Natural killer cell treated with Interleukin-12 subunit alpha and Interleukin-12 subunit beta and Interleukin-15 and Interleukin-18, amount 100 ng/mL, for 72 hours (primary cell): ENCODE measurements around the gene PDK4. TPM values are rescaled to one million over a fixed set of nuclear protein-coding genes. Genes with fewer than 3 reads are reported as not detected.
A peak's percentile ranks its signal among the peaks of the same experiment; 100 is the strongest.
"Not testable (repeated sequence)": the region's sequence is repeated elsewhere in the genome, so short reads cannot be mapped to it uniquely, and the experiment has no call there.

ENCODE experiments used
- ATAC-seq, 2 donors: fragments of 150-1000 bp; cut with Tn5 transposase in 1 of 2; sonication (Bioruptor Pico), chemical (Tn5 transposase) in 1 of 2; 2 replicates each; pipeline ENCODE4 v1.10.0; 2021
- DNase-seq: peaks from one replicate; pipeline ENCODE4 v3.0.0; 2022; ENCODE audit warnings: low spot score
- H3K27ac Mint-ChIP-seq, 2 donors: 1 replicate in 1 of 2; 2 replicates in 1 of 2; pipeline ENCODE4 v1.8.0; 2022; ENCODE audit warnings: mixed read lengths in 2 of 2, mild to moderate bottlenecking in 1 of 2, moderate library complexity in 1 of 2
- H3K27me3 Mint-ChIP-seq, 2 donors: 1 replicate in 1 of 2; 2 replicates in 1 of 2; pipeline ENCODE4 v1.8.0; 2022; ENCODE audit warnings: mixed read lengths in 2 of 2
- H3K36me3 Mint-ChIP-seq: one replicate; pipeline ENCODE4 v1.8.0; 2022; ENCODE audit warnings: mixed read lengths
- H3K4me1 Mint-ChIP-seq, 2 donors: 1 replicate in 1 of 2; 2 replicates in 1 of 2; pipeline ENCODE4 v1.8.0; 2022; ENCODE audit warnings: low read depth in 2 of 2, mixed read lengths in 2 of 2, mild to moderate bottlenecking in 1 of 2
- H3K4me3 Mint-ChIP-seq: one replicate; pipeline ENCODE4 v1.8.0; 2022; ENCODE audit warnings: mixed read lengths
- H3K9me3 Mint-ChIP-seq: 2 replicates; pipeline ENCODE4 v1.8.0; 2022; ENCODE audit warnings: mixed read lengths
- total RNA-seq, 2 donors: library from RNA; stranded (reverse); gene quantifications; one replicate each; pipeline ENCODE4 v1.2.3, GENCODE V29; 2022

PDK4 gene
- total RNA-seq, 2 donors from 2014 or later, result 0.33 TPM; not detected in 1

GRCh38 chr7:95619921-95620320 lies 23.6 kb upstream of the PDK4 start:
- H3K4me1 Mint-ChIP-seq, result peaks cover 0 to 6% of the 10 kb centered on the region in 2 donors
- peaks cover 13% of the 10 kb centered on the region for H3K36me3 Mint-ChIP-seq
- peaks cover 6% of the 10 kb centered on the region for H3K9me3 Mint-ChIP-seq
- ATAC-seq (no peak), DNase-seq (no peak)
- H3K27me3 Mint-ChIP-seq, result peaks cover 2 to 6% of the 10 kb centered on the region in 2 donors
- no peak overlapping the region for H3K4me3 Mint-ChIP-seq
- H3K27ac Mint-ChIP-seq, result no peak overlapping the region

- no peak for DNase-seq
- peaks cover 0 to 6% of the 10 kb centered on the region in 2 donors for H3K4me1 Mint-ChIP-seq
- H3K4me3 Mint-ChIP-seq, result no peak overlapping the region
- H3K36me3 Mint-ChIP-seq, result peaks cover 16% of the 10 kb centered on the region
- H3K27ac Mint-ChIP-seq, result no peak overlapping the region
- H3K27me3 Mint-ChIP-seq, result peaks cover 2 to 6% of the 10 kb centered on the region in 2 donors
- H3K9me3 Mint-ChIP-seq, result peaks cover 7% of the 10 kb centered on the region
- no peak for ATAC-seq
Observed at GRCh38 chr7:95619517-95619916, 23.2 kb upstream of the PDK4 start.

- Mint-ChIP-seq H3K27ac (no peak overlapping the region), H3K9me3 (peaks cover 12% of the 10 kb centered on the region), H3K27me3 (no peaks in the 10 kb centered on the region), H3K36me3 (peaks cover 29% of the 10 kb centered on the region), H3K4me1 (peaks cover 19 to 22% of the 10 kb centered on the region in 2 donors), H3K4me3 (no peak overlapping the region)
- DNase-seq (no peak), ATAC-seq (no peak)
Observed at GRCh38 chr7:95614442-95614940, 18.2 kb upstream of the PDK4 start.

- ATAC-seq (no peak), DNase-seq (no peak)
- Mint-ChIP-seq H3K4me3 (no peak overlapping the region), H3K4me1 (peaks cover 44 to 51% of the 10 kb centered on the region in 2 donors), H3K36me3 (peaks cover 29% of the 10 kb centered on the region), H3K27me3 (no peaks in the 10 kb centered on the region), H3K27ac (peak overlapping the region in 1 of 2 donors; percentile 92), H3K9me3 (peaks cover 12% of the 10 kb centered on the region)
Observed at GRCh38 chr7:95611224-95611623, 14.9 kb upstream of the PDK4 start.

GRCh38 chr7:95609277-95609971 lies 13.1 kb upstream of the PDK4 start:
- Mint-ChIP-seq H3K4me1 (peaks cover 46 to 54% of the 10 kb centered on the region in 2 donors), H3K27ac (peak overlapping the region; percentile 79 to 92), H3K9me3 (peaks cover 4% of the 10 kb centered on the region), H3K4me3 (peak overlapping the region; percentile 80), H3K36me3 (peaks cover 12% of the 10 kb centered on the region), H3K27me3 (no peaks in the 10 kb centered on the region)
- ATAC-seq, result no peak
- no peak for DNase-seq

- peak; percentile 83 for DNase-seq
- H3K27me3 Mint-ChIP-seq, result no peaks in the 10 kb centered on the region
- H3K9me3 Mint-ChIP-seq, result no peaks in the 10 kb centered on the region
- H3K4me1 Mint-ChIP-seq, result peaks cover 46 to 54% of the 10 kb centered on the region in 2 donors
- peak; percentile 92 to 95 for ATAC-seq
- peak overlapping the region; percentile 80 for H3K4me3 Mint-ChIP-seq
- peaks cover 3% of the 10 kb centered on the region for H3K36me3 Mint-ChIP-seq
- peak overlapping the region; percentile 79 to 92 for H3K27ac Mint-ChIP-seq
Observed at GRCh38 chr7:95608359-95609173, 12.2 kb upstream of the PDK4 start.

GRCh38 chr7:95607561-95607960 lies 11.2 kb upstream of the PDK4 start:
- no peaks in the 10 kb centered on the region for H3K27me3 Mint-ChIP-seq
- H3K36me3 Mint-ChIP-seq, result no peaks in the 10 kb centered on the region
- no peaks in the 10 kb centered on the region for H3K9me3 Mint-ChIP-seq
- peaks cover 46 to 54% of the 10 kb centered on the region in 2 donors for H3K4me1 Mint-ChIP-seq
- peak overlapping the region; percentile 79 to 92 for H3K27ac Mint-ChIP-seq
- DNase-seq (no peak), ATAC-seq (no peak)
- no peak overlapping the region for H3K4me3 Mint-ChIP-seq

- Mint-ChIP-seq H3K4me3 (no peak overlapping the region), H3K27ac (no peak overlapping the region), H3K4me1 (peaks cover 34 to 43% of the 10 kb centered on the region in 2 donors), H3K9me3 (no peaks in the 10 kb centered on the region), H3K36me3 (no peaks in the 10 kb centered on the region), H3K27me3 (peaks cover 0 to 6% of the 10 kb centered on the region in 2 donors)
- ATAC-seq, result no peak
- DNase-seq, result no peak
Observed at GRCh38 chr7:95605275-95605674, 9.0 kb upstream of the PDK4 start.

- not testable (repeated sequence) for DNase-seq, H3K4me3 Mint-ChIP-seq, H3K27me3 Mint-ChIP-seq, H3K9me3 Mint-ChIP-seq, ATAC-seq, H3K27ac Mint-ChIP-seq, H3K36me3 Mint-ChIP-seq
- H3K4me1 Mint-ChIP-seq, result peaks cover 30 to 38% of the 10 kb centered on the region in 2 donors
Observed at GRCh38 chr7:95604811-95605210, 8.5 kb upstream of the PDK4 start.

- H3K36me3 Mint-ChIP-seq, ATAC-seq, H3K9me3 Mint-ChIP-seq, DNase-seq, H3K4me3 Mint-ChIP-seq, H3K27me3 Mint-ChIP-seq, H3K27ac Mint-ChIP-seq: not testable (repeated sequence)
- H3K4me1 Mint-ChIP-seq, result peaks cover 26 to 34% of the 10 kb centered on the region in 2 donors
Observed at GRCh38 chr7:95604397-95604796, 8.1 kb upstream of the PDK4 start.

- no peaks in the 10 kb centered on the region for H3K9me3 Mint-ChIP-seq
- peaks cover 0 to 6% of the 10 kb centered on the region in 2 donors for H3K27me3 Mint-ChIP-seq
- peaks cover 14 to 15% of the 10 kb centered on the region in 2 donors for H3K4me1 Mint-ChIP-seq
- no peak for DNase-seq
- H3K4me3 Mint-ChIP-seq, result no peak overlapping the region
- H3K27ac Mint-ChIP-seq, result no peak overlapping the region
- ATAC-seq, result no peak
- no peaks in the 10 kb centered on the region for H3K36me3 Mint-ChIP-seq
Observed at GRCh38 chr7:95602421-95602820, 6.1 kb upstream of the PDK4 start.

- no peaks in the 10 kb centered on the region for H3K36me3 Mint-ChIP-seq
- H3K4me3 Mint-ChIP-seq, result no peak overlapping the region
- no peak overlapping the region for H3K27ac Mint-ChIP-seq
- peaks cover 0 to 6% of the 10 kb centered on the region in 2 donors for H3K27me3 Mint-ChIP-seq
- DNase-seq, result no peak
- no peak for ATAC-seq
- H3K9me3 Mint-ChIP-seq, result no peaks in the 10 kb centered on the region
- H3K4me1 Mint-ChIP-seq, result peaks cover 4 to 6% of the 10 kb centered on the region in 2 donors
Observed at GRCh38 chr7:95601316-95601715, 5.0 kb upstream of the PDK4 start.

- Mint-ChIP-seq H3K36me3 (peaks cover 6% of the 10 kb centered on the region), H3K9me3 (no peaks in the 10 kb centered on the region), H3K4me3 (no peak overlapping the region), H3K27me3 (peaks cover 4 to 15% of the 10 kb centered on the region in 2 donors), H3K27ac (no peak overlapping the region), H3K4me1 (peaks cover 6 to 10% of the 10 kb centered on the region in 2 donors)
- DNase-seq (no peak), ATAC-seq (no peak)
Observed at GRCh38 chr7:95599069-95599468, 2.8 kb upstream of the PDK4 start.

GRCh38 chr7:95598511-95598910 lies 2.2 kb upstream of the PDK4 start:
- Mint-ChIP-seq H3K4me3 (no peak overlapping the region), H3K36me3 (peaks cover 6% of the 10 kb centered on the region), H3K27ac (peak overlapping the region in 1 of 2 donors; percentile 6), H3K4me1 (peaks cover 6 to 10% of the 10 kb centered on the region in 2 donors), H3K9me3 (no peaks in the 10 kb centered on the region), H3K27me3 (peaks cover 4 to 15% of the 10 kb centered on the region in 2 donors)
- no peak for ATAC-seq
- DNase-seq, result no peak
